Measurements from ENCODE around the gene BBS9. TPM values are rescaled to one million over a fixed set of nuclear protein-coding genes. Genes with fewer than 3 reads are reported as not detected.

The BBS9 gene
- polyA plus RNA-seq, 1 donor: 16.3 TPM

DNA sequence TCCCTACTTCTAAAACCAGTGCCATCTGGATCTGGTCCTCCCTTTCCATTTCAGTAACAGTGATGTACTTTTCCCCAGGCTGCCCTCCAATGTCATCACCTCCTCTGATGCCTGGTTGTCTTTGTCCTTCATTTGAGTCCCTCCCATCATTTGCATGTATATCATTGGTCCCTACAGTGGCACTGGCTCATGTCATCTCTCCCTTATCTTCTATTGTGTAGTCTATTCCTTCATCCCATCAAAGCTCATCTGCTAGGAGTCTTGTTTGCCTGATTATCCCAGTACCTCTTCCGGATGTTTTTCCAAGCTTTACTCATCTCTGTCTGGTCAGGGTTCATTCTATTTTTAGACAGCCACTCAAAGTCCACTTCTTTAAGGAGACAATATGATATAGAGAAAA is 483.1 kb downstream of the BBS9 start:
- no peak for DNase-seq

DNA sequence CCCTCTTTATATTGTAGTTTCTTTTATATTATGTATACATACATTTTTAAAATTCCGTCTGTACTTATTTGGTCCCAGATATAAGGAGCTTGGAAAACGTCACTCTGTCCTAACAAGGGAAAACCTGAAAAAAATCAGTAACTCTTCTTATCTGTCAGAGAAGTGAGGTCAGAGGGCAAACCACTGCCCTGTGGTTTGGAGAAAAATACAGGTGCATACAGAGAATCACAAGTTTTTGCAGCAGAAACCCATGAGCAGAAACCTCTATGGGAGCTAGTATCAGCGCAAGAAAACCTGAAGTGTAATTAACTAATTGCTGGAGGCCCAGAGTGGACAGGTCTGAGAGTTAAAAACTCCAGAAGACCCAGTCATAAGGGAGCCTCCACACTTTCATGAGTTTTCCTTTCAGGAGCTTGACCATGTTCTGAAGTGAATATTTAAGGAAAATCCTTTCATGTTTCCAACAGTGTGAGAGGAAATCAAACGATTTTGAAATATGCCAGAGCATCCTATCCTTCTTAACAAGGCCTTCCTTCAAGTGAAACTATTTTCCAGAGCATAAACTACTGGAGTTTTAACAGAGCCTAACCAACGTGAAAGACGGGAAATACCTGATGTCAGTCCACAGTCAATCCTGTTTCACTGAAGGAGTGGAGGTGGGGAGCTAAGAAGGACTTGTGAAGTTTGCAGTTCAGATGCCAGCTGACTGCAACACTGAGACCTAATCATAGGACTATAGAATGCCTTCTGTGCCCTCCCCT is 485.2 kb downstream of the BBS9 start:
- DNase-seq: no peak

DNA sequence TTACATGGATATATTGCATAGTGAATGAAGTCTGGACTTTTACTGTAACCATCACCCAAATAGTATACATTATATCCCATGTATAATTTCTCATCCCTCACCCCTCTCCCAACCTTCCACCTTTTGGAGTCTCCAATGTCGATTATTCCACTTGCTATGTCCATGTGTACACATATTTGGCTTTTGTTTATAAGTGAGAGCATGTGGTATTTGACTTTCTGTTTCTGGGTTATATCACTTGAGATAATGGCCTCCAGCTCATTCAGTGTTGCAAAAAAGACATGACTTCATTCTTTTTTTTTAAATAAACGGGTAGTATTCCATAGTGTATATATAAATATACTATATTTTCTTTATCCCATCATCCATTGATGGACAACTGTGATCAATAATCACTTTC is 487.4 kb downstream of the BBS9 start:
- no peak for DNase-seq

DNA sequence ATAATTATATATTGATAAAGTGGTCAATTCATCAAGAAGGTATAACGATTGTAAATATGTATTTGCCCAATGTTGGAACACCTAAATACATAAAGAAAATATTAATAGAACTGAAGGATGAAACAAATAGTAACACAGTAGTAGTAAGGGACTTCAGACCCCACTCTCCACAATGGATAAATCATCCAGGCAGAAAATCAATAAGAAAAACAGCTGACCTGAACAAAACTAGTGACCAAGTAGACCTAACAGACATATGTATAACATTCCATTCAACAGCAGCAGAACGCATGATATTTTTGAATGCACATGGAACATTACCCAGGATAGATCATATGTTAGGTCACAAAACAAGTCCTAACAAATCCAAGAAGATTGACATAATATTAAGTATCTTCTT is 489.9 kb downstream of the BBS9 start:
- DNase-seq: no peak

DNA sequence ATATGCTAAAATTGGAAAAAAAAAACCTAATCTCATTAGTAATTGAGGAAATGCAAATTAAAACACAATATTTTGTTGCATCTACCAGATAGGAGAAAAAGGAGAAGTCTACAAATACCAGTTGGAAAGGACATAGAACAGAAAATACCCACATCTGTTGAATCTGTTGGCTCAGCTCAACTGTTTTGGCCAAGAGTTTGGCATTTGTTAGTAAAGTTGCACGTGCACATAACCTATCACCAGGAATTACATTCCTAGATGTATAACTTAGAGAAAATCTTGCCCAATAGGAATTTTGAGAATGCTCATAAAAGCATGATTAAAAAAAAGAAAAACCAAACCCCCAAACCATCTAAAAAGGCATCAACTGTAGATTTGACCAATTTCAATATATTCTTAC is 493.9 kb downstream of the BBS9 start:
- DNase-seq: no peak

DNA sequence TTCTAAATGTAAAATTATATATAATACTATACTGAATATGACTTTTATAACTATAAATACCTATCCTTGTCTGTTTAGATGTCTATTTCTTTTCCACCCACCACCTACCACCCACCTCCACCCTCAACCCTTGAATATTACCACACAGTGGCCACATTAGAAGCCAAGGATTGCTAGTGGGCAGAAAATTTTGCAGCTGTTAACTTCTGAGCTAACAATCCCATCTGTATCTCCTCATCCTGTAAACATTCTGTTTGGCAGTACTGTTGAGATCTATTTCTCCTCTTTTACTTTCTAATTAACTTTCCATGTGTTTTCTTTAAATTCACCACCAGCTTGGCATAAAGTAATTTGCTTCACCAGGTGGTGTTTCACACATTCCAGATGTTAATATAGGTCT is 494.9 kb downstream of the BBS9 start:
- no peak for DNase-seq

GRCh38 chr7:33626869-33627268 is 497.5 kb downstream of the BBS9 start:
- no peak for DNase-seq

- DNase-seq: no peak
These were observed 498.4 kb downstream of the BBS9 start for GRCh38 chr7:33627741-33628140.

DNA sequence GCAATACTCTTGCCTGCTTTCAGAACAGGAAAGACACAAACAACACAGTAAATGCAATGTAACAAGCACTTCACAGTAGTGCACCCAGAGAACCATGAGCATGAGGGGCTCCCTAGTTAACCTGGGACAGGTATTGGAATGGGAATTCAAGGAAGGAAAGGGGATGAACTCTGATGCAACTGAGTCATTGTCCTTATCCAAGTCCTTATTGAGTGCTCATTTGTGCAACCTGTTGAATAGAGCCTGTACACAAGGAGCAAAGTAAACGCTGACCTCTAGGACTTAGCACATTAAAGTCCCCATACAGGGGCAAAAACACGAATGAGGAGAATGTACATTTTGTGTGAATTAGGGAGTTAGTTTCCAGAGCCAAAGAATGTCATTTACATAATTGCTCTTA is 499.5 kb downstream of the BBS9 start:
- DNase-seq: no peak

DNA sequence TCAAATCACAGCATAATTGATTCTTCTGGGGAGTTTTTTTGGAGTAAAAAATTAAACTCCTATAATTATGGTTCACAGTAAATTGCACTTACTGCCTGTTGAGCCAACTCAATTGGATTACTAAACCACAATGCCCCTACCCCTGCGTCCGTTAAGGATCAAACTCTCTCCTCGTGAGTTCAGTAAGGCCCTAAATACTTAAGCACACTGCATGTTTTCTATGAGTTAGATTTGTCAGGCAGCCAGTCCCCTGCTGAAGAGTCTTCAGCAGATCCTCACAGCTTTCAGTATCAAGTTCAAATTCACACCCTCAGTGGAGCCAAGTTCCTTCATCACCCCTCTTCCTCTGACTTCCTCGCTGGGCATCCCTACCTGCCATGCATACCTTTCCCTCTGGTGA is 501.0 kb downstream of the BBS9 start:
- no peak for DNase-seq

GRCh38 chr7:33632322-33632721 is 503.0 kb downstream of the BBS9 start:
- no peak for DNase-seq

DNA sequence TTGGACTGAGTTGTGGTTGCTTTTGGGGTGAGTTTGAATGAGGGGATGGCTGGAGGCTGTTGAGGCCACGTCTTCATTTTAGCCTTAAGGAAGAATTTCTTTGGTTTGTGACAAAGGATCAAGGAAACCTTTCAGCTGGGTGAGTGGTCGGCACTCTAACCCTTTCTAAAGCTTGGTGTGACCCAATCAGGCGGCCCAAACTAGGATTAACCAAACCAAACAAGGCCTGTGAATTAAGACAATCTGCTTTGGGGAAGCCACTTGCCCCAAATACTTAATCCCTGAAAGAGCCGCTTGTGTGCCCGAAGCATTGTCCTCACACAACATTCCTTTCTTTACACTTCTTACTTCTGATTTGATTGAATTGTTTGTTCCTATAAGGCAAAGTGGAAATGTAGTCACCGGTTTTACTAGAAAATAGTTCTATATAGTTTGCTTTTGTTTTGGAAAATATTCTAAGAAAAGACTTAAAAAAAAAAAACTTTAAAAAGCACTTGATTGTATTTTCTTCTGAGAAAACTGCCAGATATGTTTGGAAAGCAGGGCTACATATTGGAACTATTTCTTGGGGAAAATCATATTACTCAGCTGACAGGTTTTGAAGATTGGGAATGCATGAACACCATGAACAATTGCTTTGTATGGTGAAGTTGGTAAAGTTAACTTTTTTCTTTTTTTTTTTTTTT is 503.6 kb downstream of the BBS9 start:
- no peak for DNase-seq

GRCh38 chr7:33634606-33635005 is 505.2 kb downstream of the BBS9 start:
- no peak for DNase-seq

DNA sequence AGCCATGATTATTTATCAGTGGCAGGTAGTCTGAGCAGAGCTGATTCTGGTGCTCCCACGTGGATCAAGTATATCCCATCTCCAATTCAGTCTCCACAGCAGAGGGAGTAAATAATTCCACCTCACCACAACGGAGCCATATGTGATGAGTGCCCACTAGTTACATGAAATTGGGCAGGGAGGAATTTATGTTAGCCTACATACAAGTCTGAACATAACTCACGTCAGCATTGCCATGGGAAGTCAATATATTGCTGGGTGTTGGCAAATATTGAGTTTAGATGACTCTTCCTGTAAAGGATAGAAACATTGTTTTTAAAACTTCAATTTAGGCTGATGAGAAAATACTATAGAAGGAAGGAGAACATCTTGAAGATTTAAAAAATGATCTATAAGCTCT is 507.0 kb downstream of the BBS9 start:
- DNase-seq: no peak

DNA sequence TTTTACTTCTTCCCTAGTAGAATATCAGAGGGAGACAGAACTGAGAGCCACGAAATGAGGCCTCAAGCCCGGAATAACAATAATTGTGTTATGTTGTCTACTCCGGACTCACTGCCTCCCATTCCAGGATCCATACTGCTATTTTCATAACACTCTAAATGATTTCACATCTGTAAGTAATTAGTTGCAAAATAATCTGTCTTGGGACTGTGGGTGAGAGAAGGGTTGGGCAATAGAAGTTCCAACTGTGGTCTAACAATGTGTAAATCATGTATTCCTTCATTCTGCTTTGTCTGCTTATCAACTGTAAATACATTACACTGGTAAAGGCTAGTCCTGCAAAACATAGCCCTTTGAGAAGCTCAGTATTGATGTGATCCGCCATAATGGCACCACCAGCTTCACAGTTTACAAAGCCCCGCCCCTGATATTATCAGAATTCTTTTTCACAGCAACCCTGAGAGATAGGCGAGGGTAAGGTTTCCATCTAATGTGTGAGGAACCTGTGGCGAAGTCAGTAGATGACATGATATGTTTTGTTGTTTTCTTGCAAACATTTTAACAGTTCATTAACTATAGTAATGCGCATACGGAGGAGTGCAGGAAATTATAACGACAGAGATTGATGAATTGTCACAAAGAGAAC is 510.3 kb downstream of the BBS9 start:
- no peak for DNase-seq

GRCh38 chr7:33640741-33641140 is 511.4 kb downstream of the BBS9 start:
- no peak for DNase-seq

DNA sequence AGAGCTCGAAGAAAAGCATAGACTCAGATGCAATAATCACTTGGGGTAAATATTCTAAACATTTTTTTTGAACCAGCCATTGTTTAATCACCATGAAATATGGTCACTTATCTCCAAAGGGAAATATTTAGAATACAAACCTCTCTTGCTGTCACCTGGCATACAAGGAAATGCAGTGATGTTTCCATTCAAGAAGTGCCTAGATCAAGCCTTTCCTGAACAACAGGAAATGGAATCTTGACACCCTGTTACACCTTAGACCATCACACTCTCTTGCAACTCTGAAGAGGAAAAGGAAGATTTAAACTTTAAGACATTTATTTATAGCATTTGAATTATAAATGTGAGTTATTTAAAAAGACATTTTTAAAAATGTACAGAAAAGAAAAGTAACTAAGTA is 512.9 kb downstream of the BBS9 start:
- no peak for DNase-seq

- DNase-seq: no peak
These were observed 514.2 kb downstream of the BBS9 start for GRCh38 chr7:33643530-33643929.

DNA sequence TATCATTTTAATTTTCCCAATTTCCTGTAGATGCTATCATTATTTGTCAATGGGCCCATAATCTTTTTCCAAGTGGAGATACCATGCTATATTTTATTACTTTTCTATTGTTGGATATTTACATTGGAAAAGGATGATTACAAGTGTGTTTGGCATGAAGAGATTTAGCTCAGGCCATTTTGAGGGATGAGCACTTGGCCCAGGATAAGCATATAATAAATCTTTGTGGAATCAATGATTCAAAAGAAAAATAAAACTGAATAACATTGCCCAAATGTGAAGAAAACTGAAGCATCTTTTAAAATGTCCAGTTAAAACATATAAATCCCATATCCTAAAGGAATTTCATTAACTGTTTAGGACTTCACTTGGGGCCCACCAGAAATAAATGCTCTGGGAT is 515.1 kb downstream of the BBS9 start:
- no peak for DNase-seq

GRCh38 chr7:33645104-33645503 is 515.7 kb downstream of the BBS9 start:
- DNase-seq: no peak

DNA sequence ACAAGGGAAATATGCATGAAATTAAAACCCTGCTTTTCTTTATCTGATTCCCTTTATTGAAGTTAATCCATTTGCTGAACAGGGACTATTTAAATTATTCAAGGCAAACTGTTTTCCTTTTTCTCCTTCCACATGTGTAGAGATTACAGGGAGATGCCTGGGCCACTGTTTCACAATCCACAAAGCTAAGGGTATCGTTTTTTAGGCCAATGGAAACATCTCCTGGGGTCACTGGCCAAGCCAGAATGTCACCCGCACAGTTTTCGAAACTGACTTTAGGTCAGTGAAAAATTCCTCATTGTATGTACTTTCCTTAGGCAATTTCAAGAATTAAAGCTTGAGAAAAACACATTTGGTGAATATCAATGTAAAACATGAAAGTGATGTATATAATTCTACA is 516.8 kb downstream of the BBS9 start:
- DNase-seq: no peak

- DNase-seq: no peak
These were observed 517.6 kb downstream of the BBS9 start for GRCh38 chr7:33646891-33647391.
